Neural progenitor cell (in vitro differentiated cells): ENCODE results near the gene SERTAD4. TPM values are rescaled to one million over a fixed set of nuclear protein-coding genes. Genes with fewer than 3 reads are reported as not detected.

ENCODE experiments used
- DNase-seq: peaks from one replicate; pipeline ENCODE4 v3.0.0-alpha.2; 2016; ENCODE audit warnings: low spot score
- H2AFZ ChIP-seq: fragments of 200-600 bp; sonication (generic); replicated peaks from 2 replicates; pipeline ENCODE4 v1.6.1; 2016; ENCODE audit warnings: antibody characterized with exemption
- H3F3A ChIP-seq: fragments of 200-600 bp; sonication (generic); 2 replicates; pipeline ENCODE4 v1.6.1; 2016; ENCODE audit warnings: antibody characterized with exemption, low read depth
- H3K27ac ChIP-seq: fragments of 200-600 bp; sonication (generic); 2 replicates; pipeline ENCODE4 v1.5.1; 2016; ENCODE audit warnings: mild to moderate bottlenecking
- H3K27me3 ChIP-seq: fragments of 200-600 bp; sonication (generic); 2 replicates; pipeline ENCODE4 v1.6.1; 2016; ENCODE audit warnings: mild to moderate bottlenecking, moderate library complexity
- H3K36me3 ChIP-seq: fragments of 200-600 bp; sonication (generic); 2 replicates; pipeline ENCODE4 v1.5.1; 2016
- H3K4me1 ChIP-seq: fragments of 200-600 bp; sonication (generic); 2 replicates; pipeline ENCODE4 v1.6.1; 2016; ENCODE audit warnings: mixed run types
- H3K4me2 ChIP-seq: fragments of 200-600 bp; sonication (generic); 2 replicates; pipeline ENCODE4 v1.6.1; 2016
- H3K4me3 ChIP-seq: fragments of 200-600 bp; sonication (generic); 2 replicates; pipeline ENCODE4 v1.5.1; 2016
- H3K79me2 ChIP-seq: fragments of 200-600 bp; sonication (generic); 2 replicates; pipeline ENCODE4 v1.6.1; 2016; ENCODE audit warnings: low read depth
- H3K9ac ChIP-seq: fragments of 200-600 bp; sonication (generic); 2 replicates; pipeline ENCODE4 v1.6.1; 2016
- H3K9me3 ChIP-seq: fragments of 200-600 bp; sonication (generic); 2 replicates; pipeline ENCODE4 v1.5.1; 2016; ENCODE audit warnings: low read depth
- H4K20me1 ChIP-seq: fragments of 200-600 bp; sonication (generic); 2 replicates; pipeline ENCODE4 v1.6.1; 2016; ENCODE audit warnings: low read depth
- H3K27ac Mint-ChIP-seq: 3 replicates; pipeline ENCODE4 v1.8.0; 2021; ENCODE audit warnings: mixed read lengths
- H3K27me3 Mint-ChIP-seq: 2 replicates; pipeline ENCODE4 v1.8.0; 2022; ENCODE audit warnings: low read depth, mild to moderate bottlenecking, inconsistent platforms, moderate library complexity, mixed read lengths; ENCODE audit not compliant: insufficient read depth
- H3K36me3 Mint-ChIP-seq: 3 replicates; pipeline ENCODE4 v1.8.0; 2021; ENCODE audit warnings: mixed read lengths
- H3K4me1 Mint-ChIP-seq: 3 replicates; pipeline ENCODE4 v1.8.0; 2021; ENCODE audit warnings: mixed read lengths
- H3K4me3 Mint-ChIP-seq: 3 replicates; pipeline ENCODE4 v1.8.0; 2021; ENCODE audit warnings: mild to moderate bottlenecking, moderate library complexity, mixed read lengths
- H3K9me3 Mint-ChIP-seq: 3 replicates; pipeline ENCODE4 v1.8.0; 2020; ENCODE audit warnings: mixed read lengths
- CTCF ChIP-seq: fragments of 200-600 bp; sonication (generic); IDR thresholded peaks from 2 replicates; pipeline ENCODE4 v1.5.1; 2017; ENCODE audit warnings: antibody characterized with exemption, mild to moderate bottlenecking
- EZH2 ChIP-seq: fragments of 200-600 bp; sonication (generic); IDR thresholded peaks from 2 replicates; pipeline ENCODE4 v1.6.1; 2017; ENCODE audit warnings: antibody characterized with exemption, mild to moderate bottlenecking, moderate library complexity
- EZH2phosphoT487 ChIP-seq: fragments of 200-600 bp; sonication (generic); IDR thresholded peaks from 2 replicates; pipeline ENCODE4 v1.6.1; 2017; ENCODE audit warnings: antibody characterized with exemption
- total RNA-seq: library from RNA; depleted of rRNA; stranded (reverse); fragments of >200 nt; gene quantifications from 2 replicates; pipeline ENCODE4 v1.2.3, GENCODE V29; 2015; ENCODE audit warnings: low replicate concordance

The SERTAD4 gene
- total RNA-seq, 1 donor from 2014 or later, result 2.8 TPM

GRCh38 chr1:210291081-210291764, 58.6 kb downstream of the SERTAD4 start:
- H3K27ac ChIP-seq, result no peak overlapping the region
- Mint-ChIP-seq H3K9me3 (peaks cover 4% of the 10 kb centered on the region), H3K27me3 (peaks cover 17% of the 10 kb centered on the region), H3K4me1 (peaks cover 40% of the 10 kb centered on the region), H3K36me3 (no peaks in the 10 kb centered on the region), H3K4me3 (peak overlapping the region; percentile 38), H3K27ac (no peak overlapping the region)
- H3F3A ChIP-seq, result peaks cover 58% of the 10 kb centered on the region
- H3K4me1 ChIP-seq, result peaks cover 49% of the 10 kb centered on the region
- H3K4me2 ChIP-seq, result peak overlapping the region; percentile 84
- no peak overlapping the region for H3K4me3 ChIP-seq
- no peaks in the 10 kb centered on the region for H3K79me2 ChIP-seq
- no peaks in the 10 kb centered on the region for H3K9me3 ChIP-seq
- H4K20me1 ChIP-seq, result no peaks in the 10 kb centered on the region
- no peak overlapping the region for H2AFZ ChIP-seq
- H3K27me3 ChIP-seq, result no peaks in the 10 kb centered on the region
- no peak for DNase-seq
- no peaks in the 10 kb centered on the region for H3K36me3 ChIP-seq
- no peak for TF ChIP-seq EZH2phosphoT487
- TF ChIP-seq EZH2, result no peak
- no peak for TF ChIP-seq CTCF
- H3K9ac ChIP-seq, result no peak overlapping the region

- Mint-ChIP-seq H3K9me3 (peaks cover 4% of the 10 kb centered on the region), H3K27me3 (peaks cover 18% of the 10 kb centered on the region), H3K27ac (no peak overlapping the region), H3K4me3 (peak overlapping the region; percentile 70), H3K36me3 (no peaks in the 10 kb centered on the region), H3K4me1 (peaks cover 40% of the 10 kb centered on the region)
- Histone ChIP-seq H3K4me2 (peak overlapping the region; percentile 84), H3K79me2 (no peaks in the 10 kb centered on the region), H2AFZ (peak overlapping the region; percentile 87), H3K4me1 (peaks cover 49% of the 10 kb centered on the region), H3K4me3 (peak overlapping the region; percentile 53), H3K27me3 (no peaks in the 10 kb centered on the region), H4K20me1 (no peaks in the 10 kb centered on the region), H3K9ac (no peak overlapping the region), H3K9me3 (no peaks in the 10 kb centered on the region), H3K36me3 (no peaks in the 10 kb centered on the region), H3K27ac (no peak overlapping the region), H3F3A (peaks cover 58% of the 10 kb centered on the region)
- no peak for DNase-seq
- no peak for TF ChIP-seq EZH2
- no peak for TF ChIP-seq EZH2phosphoT487
- TF ChIP-seq CTCF, result no peak
Measured at GRCh38 chr1:210291786-210292230, 59.2 kb downstream of the SERTAD4 start.

GRCh38 chr1:210292231-210292871, 59.8 kb downstream of the SERTAD4 start:
- Histone ChIP-seq H3K4me2 (peak overlapping the region; percentile 84), H3K27ac (peak overlapping the region; percentile 65), H3K79me2 (no peaks in the 10 kb centered on the region), H3F3A (peaks cover 58% of the 10 kb centered on the region), H2AFZ (peak overlapping the region; percentile 87), H3K4me1 (peaks cover 49% of the 10 kb centered on the region), H3K4me3 (peak overlapping the region; percentile 53), H3K9me3 (no peaks in the 10 kb centered on the region), H3K36me3 (no peaks in the 10 kb centered on the region), H3K9ac (no peak overlapping the region), H3K27me3 (no peaks in the 10 kb centered on the region), H4K20me1 (no peaks in the 10 kb centered on the region)
- H3K4me1 Mint-ChIP-seq, result peaks cover 40% of the 10 kb centered on the region
- peak overlapping the region; percentile 84 for H3K27ac Mint-ChIP-seq
- peaks cover 7% of the 10 kb centered on the region for H3K9me3 Mint-ChIP-seq
- H3K27me3 Mint-ChIP-seq, result peaks cover 18% of the 10 kb centered on the region
- H3K4me3 Mint-ChIP-seq, result peak overlapping the region; percentile 81
- H3K36me3 Mint-ChIP-seq, result no peaks in the 10 kb centered on the region
- DNase-seq, result peak; percentile 86
- TF ChIP-seq CTCF, result peak; percentile 59
- TF ChIP-seq EZH2, result no peak
- TF ChIP-seq EZH2phosphoT487, result no peak
